NCI-H82 (cell line): ENCODE results near the gene TIGD1.

Source experiments
- DNase-seq: peaks from one replicate; lab custom pipeline; 2025; lab: John Stamatoyannopoulos, UW

TIGD1 gene

DNA sequence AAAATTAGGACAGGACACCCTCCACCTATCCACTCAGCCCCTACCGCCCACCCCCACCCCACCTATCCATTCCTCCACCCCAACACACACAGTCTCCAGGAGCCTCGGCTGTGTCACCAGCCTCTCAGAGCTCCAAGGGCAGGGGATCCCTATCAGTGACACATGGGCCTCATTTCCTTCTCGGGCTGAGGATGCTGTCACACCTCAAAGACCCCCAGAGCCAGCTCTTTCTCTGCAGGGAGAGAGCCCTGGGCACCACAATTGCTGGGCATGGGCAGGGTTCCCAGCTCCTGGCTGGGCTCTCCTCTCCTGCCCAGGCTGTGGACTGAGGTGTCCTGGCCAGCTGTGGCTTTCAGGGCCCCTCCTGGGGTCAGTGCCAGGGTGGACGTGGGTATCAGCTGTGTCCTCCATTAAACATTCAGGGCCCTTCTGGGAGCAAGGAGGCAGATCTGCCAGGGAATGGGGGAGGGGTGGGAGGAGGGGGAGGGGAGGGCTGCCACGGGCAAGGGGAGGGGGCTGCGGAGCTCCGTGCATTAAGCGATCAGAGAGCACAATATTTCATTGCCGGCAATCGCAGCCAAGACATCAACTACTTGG lies 48.5 kb downstream of the TIGD1 start:
- peak; percentile 55 for DNase-seq

- DNase-seq, result peak; percentile 90
These were observed 49.0 kb downstream of the TIGD1 start for GRCh38 chr2:232501331-232501771.

DNA sequence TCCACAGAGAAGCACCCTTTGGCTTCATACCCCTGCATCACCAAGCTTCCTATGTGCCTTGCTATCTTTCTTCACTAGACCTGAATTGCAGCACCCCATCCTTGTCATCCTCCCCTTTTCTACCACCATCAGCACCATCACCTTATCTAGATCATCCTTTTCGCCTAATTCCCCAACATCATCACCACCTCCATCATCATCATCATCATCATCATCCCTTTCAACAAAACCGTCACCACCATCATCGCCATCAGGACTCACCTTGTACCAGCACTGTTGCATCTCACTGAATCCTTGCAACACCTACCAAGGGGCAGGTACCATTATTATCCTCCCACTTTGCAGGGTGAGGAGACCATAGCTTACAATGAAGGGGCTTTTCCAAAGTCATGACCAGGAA lies 51.9 kb downstream of the TIGD1 start:
- no peak for DNase-seq
